Naive B cell (primary cell): Measurements from ENCODE around the gene OPCML. TPM values are rescaled to one million over a fixed set of nuclear protein-coding genes. Genes with fewer than 3 reads are reported as not detected.

Experiments
- ATAC-seq, 2 donors: fragments of 150-1000 bp; cut with Tn5 transposase; 2 replicates each; pipeline ENCODE4 v1.10.0; 2021; ENCODE audit warnings: low read depth in 2 of 2, mild to moderate bottlenecking in 2 of 2, moderate library complexity in 2 of 2
- DNase-seq: peaks from one replicate; pipeline ENCODE4 v3.0.0; 2022
- H3K27ac Mint-ChIP-seq, 6 donors: one replicate each; pipeline ENCODE4 v1.8.0; 2020 to 2022; ENCODE audit warnings: mild to moderate bottlenecking in 6 of 6, mixed read lengths in 6 of 6, moderate library complexity in 5 of 6, inconsistent platforms in 2 of 6
- H3K27me3 Mint-ChIP-seq, 3 donors: one replicate each; pipeline ENCODE4 v1.8.0; 2021 to 2022; ENCODE audit warnings: mixed read lengths in 3 of 3, mild to moderate bottlenecking in 1 of 3
- H3K36me3 Mint-ChIP-seq, 2 donors: one replicate each; pipeline ENCODE4 v1.8.0; 2020 to 2022; ENCODE audit warnings: mixed read lengths in 2 of 2, inconsistent platforms in 1 of 2, mild to moderate bottlenecking in 1 of 2
- H3K4me1 Mint-ChIP-seq, 3 donors: one replicate each; pipeline ENCODE4 v1.8.0; 2020 to 2022; ENCODE audit warnings: mixed read lengths in 3 of 3, inconsistent platforms in 1 of 3, mild to moderate bottlenecking in 1 of 3, moderate library complexity in 1 of 3
- H3K4me3 Mint-ChIP-seq, 8 donors: one replicate each; pipeline ENCODE4 v1.8.0; 2020 to 2022; ENCODE audit warnings: mild to moderate bottlenecking in 8 of 8, mixed read lengths in 8 of 8, moderate library complexity in 8 of 8, inconsistent platforms in 2 of 8
- H3K9me3 Mint-ChIP-seq, 7 donors: one replicate each; pipeline ENCODE4 v1.8.0; 2020 to 2022; ENCODE audit warnings: mixed read lengths in 7 of 7, mild to moderate bottlenecking in 5 of 7, inconsistent platforms in 2 of 7, moderate library complexity in 1 of 7
- polyA plus RNA-seq, 6 donors: library from polyadenylated mRNA; unstranded; fragments of 300-500 nt; fragmentation: Illumina TruSeq; gene quantifications; one replicate each; pipeline ENCODE4 v1.2.3, GENCODE V29; 2021; ENCODE audit warnings: low read depth in 6 of 6

The OPCML gene
- not detected for polyA plus RNA-seq

GRCh38 chr11:133531971-133532651 is at the start of gene OPCML:
Gene OPCML (minus strand): TSS chr11:133532501.
- Mint-ChIP-seq H3K4me3 (peak within 1 kb of the TSS in 1 of 8 donors; percentile 73), H3K27ac (no peak within 1 kb of the TSS), H3K4me1 (no peaks in the 10 kb centered on the region), H3K36me3 (peaks cover 0 to 9% of the 10 kb centered on the region in 2 donors), H3K9me3 (peaks cover 0 to 5% (median 0%) of the 10 kb centered on the region in 7 donors), H3K27me3 (peaks cover 34 to 61% (median 61%) of the 10 kb centered on the region in 3 donors)
- no peak for DNase-seq
- no peak for ATAC-seq

- Mint-ChIP-seq H3K4me3 (no peak overlapping the region), H3K36me3 (no peaks in the 10 kb centered on the region), H3K4me1 (no peaks in the 10 kb centered on the region), H3K27me3 (no peaks in the 10 kb centered on the region), H3K27ac (no peak overlapping the region), H3K9me3 (peaks cover 0 to 7% (median 0%) of the 10 kb centered on the region in 7 donors)
- DNase-seq = no peak
- no peak for ATAC-seq
Observed at GRCh38 chr11:133581091-133581490, 48.8 kb upstream of the OPCML start.

GRCh38 chr11:133579165-133580031 is 47.1 kb upstream of the OPCML start:
- Mint-ChIP-seq H3K4me1 (peaks cover 0 to 3% (median 0%) of the 10 kb centered on the region in 3 donors), H3K36me3 (peaks cover 0 to 4% of the 10 kb centered on the region in 2 donors), H3K9me3 (peaks cover 0 to 10% (median 3%) of the 10 kb centered on the region in 7 donors), H3K4me3 (no peak overlapping the region), H3K27ac (no peak overlapping the region), H3K27me3 (peaks cover 0 to 6% (median 0%) of the 10 kb centered on the region in 3 donors)
- no peak for ATAC-seq
- DNase-seq = no peak

GRCh38 chr11:133577403-133577802 is 45.1 kb upstream of the OPCML start:
- Mint-ChIP-seq H3K4me1 (peaks cover 0 to 3% (median 0%) of the 10 kb centered on the region in 3 donors), H3K9me3 (peaks cover 0 to 15% (median 4%) of the 10 kb centered on the region in 7 donors), H3K36me3 (peaks cover 0 to 4% of the 10 kb centered on the region in 2 donors), H3K27ac (peak overlapping the region in 1 of 6 donors; percentile 73), H3K27me3 (peaks cover 0 to 6% (median 0%) of the 10 kb centered on the region in 3 donors), H3K4me3 (no peak overlapping the region)
- DNase-seq = no peak
- no peak for ATAC-seq

GRCh38 chr11:133576351-133576750 is 44.0 kb upstream of the OPCML start:
- Mint-ChIP-seq H3K36me3 (peaks cover 0 to 4% of the 10 kb centered on the region in 2 donors), H3K27me3 (peaks cover 0 to 6% (median 0%) of the 10 kb centered on the region in 3 donors), H3K4me1 (peaks cover 0 to 3% (median 0%) of the 10 kb centered on the region in 3 donors), H3K9me3 (peaks cover 0 to 15% (median 4%) of the 10 kb centered on the region in 7 donors), H3K27ac (no peak overlapping the region), H3K4me3 (no peak overlapping the region)
- ATAC-seq (no peak), DNase-seq (no peak)

GRCh38 chr11:133573081-133573480 is 40.8 kb upstream of the OPCML start:
- H3K4me3 Mint-ChIP-seq = no peak overlapping the region
- H3K36me3 Mint-ChIP-seq = peaks cover 0 to 4% of the 10 kb centered on the region in 2 donors
- H3K27ac Mint-ChIP-seq = no peak overlapping the region
- H3K27me3 Mint-ChIP-seq = peaks cover 0 to 6% (median 0%) of the 10 kb centered on the region in 3 donors
- no peak for DNase-seq
- peaks cover 0 to 15% (median 4%) of the 10 kb centered on the region in 7 donors for H3K9me3 Mint-ChIP-seq
- peaks cover 0 to 3% (median 0%) of the 10 kb centered on the region in 3 donors for H3K4me1 Mint-ChIP-seq
- ATAC-seq = no peak

GRCh38 chr11:133570376-133570775 is 38.1 kb upstream of the OPCML start:
- Mint-ChIP-seq H3K27ac (no peak overlapping the region), H3K4me1 (no peaks in the 10 kb centered on the region), H3K36me3 (no peaks in the 10 kb centered on the region), H3K27me3 (peaks cover 0 to 2% (median 0%) of the 10 kb centered on the region in 3 donors), H3K9me3 (peaks cover 0 to 5% (median 0%) of the 10 kb centered on the region in 7 donors), H3K4me3 (no peak overlapping the region)
- DNase-seq (no peak), ATAC-seq (no peak)

- Mint-ChIP-seq H3K4me1 (no peaks in the 10 kb centered on the region), H3K27ac (no peak overlapping the region), H3K4me3 (no peak overlapping the region), H3K27me3 (peaks cover 0 to 7% (median 0%) of the 10 kb centered on the region in 3 donors), H3K36me3 (no peaks in the 10 kb centered on the region), H3K9me3 (peaks cover 0 to 4% (median 0%) of the 10 kb centered on the region in 7 donors)
- DNase-seq = no peak
- no peak for ATAC-seq
Observed at GRCh38 chr11:133563505-133564025, 31.3 kb upstream of the OPCML start.

- peaks cover 0 to 7% (median 4%) of the 10 kb centered on the region in 3 donors for H3K27me3 Mint-ChIP-seq
- H3K4me1 Mint-ChIP-seq = no peaks in the 10 kb centered on the region
- H3K9me3 Mint-ChIP-seq = peaks cover 0 to 8% (median 0%) of the 10 kb centered on the region in 7 donors
- no peak for DNase-seq
- no peak for ATAC-seq
- no peak overlapping the region for H3K4me3 Mint-ChIP-seq
- no peak overlapping the region for H3K27ac Mint-ChIP-seq
- H3K36me3 Mint-ChIP-seq = no peaks in the 10 kb centered on the region
Observed at GRCh38 chr11:133560472-133560855, 28.2 kb upstream of the OPCML start.

GRCh38 chr11:133559833-133560471 is 27.7 kb upstream of the OPCML start:
- DNase-seq (no peak), ATAC-seq (no peak)
- no peak overlapping the region for H3K27ac Mint-ChIP-seq
- H3K9me3 Mint-ChIP-seq = peaks cover 0 to 8% (median 0%) of the 10 kb centered on the region in 7 donors
- H3K4me3 Mint-ChIP-seq = no peak overlapping the region
- H3K27me3 Mint-ChIP-seq = peaks cover 0 to 7% (median 4%) of the 10 kb centered on the region in 3 donors
- H3K36me3 Mint-ChIP-seq = no peaks in the 10 kb centered on the region
- H3K4me1 Mint-ChIP-seq = no peaks in the 10 kb centered on the region

GRCh38 chr11:133559382-133559781 is 27.1 kb upstream of the OPCML start:
- Mint-ChIP-seq H3K4me3 (no peak overlapping the region), H3K27me3 (peaks cover 0 to 7% (median 4%) of the 10 kb centered on the region in 3 donors), H3K36me3 (no peaks in the 10 kb centered on the region), H3K4me1 (no peaks in the 10 kb centered on the region), H3K9me3 (peaks cover 0 to 8% (median 0%) of the 10 kb centered on the region in 7 donors), H3K27ac (no peak overlapping the region)
- ATAC-seq (no peak), DNase-seq (no peak)

GRCh38 chr11:133555034-133555433 is 22.7 kb upstream of the OPCML start:
- H3K27ac Mint-ChIP-seq = no peak overlapping the region
- DNase-seq (no peak), ATAC-seq (no peak)
- H3K4me3 Mint-ChIP-seq = no peak overlapping the region
- H3K27me3 Mint-ChIP-seq = peaks cover 0 to 4% (median 0%) of the 10 kb centered on the region in 3 donors
- H3K36me3 Mint-ChIP-seq = no peaks in the 10 kb centered on the region
- H3K4me1 Mint-ChIP-seq = no peaks in the 10 kb centered on the region
- peaks cover 0 to 4% (median 0%) of the 10 kb centered on the region in 7 donors for H3K9me3 Mint-ChIP-seq
